Stimulated activated CD8-positive, alpha-beta memory T cell treated with anti-CD3 and anti-CD28 coated beads, Interleukin-15, amount 100 ng/mL, for 4 hours (primary cell): ENCODE measurements around the gene LRMDA.

ENCODE experiments used
- DNase-seq, 2 donors: peaks; one replicate each; pipeline ENCODE4 v3.0.0-alpha.2; 2020; ENCODE audit warnings: low read depth in 2 of 2

LRMDA gene

DNA sequence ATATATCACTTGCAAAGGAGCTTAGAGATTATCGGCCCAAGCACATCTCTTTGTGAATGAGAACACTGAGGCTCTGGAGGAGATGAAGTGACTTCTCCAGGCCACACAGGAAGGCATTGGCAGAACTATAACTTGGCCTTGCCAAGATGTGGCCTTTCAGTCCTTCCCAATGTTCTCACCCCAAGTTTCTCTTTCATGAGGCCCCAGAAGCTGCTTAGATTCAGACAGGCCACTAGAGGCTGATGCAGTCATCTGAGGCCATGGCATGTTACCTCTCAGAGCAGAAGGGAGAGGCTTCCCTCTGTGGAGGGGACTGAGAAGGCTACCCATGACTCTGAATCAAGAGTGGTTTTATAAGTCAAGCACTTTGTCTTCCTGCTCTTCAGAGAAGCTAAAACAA, 1003.7 kb downstream of the LRMDA start:
- DNase-seq, result no peak

DNA sequence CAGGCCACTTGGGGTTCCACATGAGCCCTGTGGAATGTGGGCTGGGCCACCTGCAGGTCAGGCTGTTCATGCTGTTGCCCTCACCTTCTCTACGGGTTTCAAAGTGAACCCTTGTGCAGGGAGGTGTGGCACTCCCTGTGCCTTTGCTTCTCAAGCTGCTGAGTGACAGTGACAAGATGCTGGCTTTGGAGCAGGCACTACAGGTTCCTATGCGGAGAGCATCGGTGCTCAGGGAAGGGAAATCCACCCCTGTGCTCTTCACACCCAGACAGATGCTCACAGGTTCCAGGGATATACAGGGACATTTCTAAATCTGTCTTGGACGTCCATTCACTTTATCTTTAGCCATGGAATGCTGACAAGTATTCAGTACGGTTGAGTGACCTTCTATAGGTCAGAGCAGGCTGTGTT, 1005.0 kb downstream of the LRMDA start:
- no peak for DNase-seq

DNA sequence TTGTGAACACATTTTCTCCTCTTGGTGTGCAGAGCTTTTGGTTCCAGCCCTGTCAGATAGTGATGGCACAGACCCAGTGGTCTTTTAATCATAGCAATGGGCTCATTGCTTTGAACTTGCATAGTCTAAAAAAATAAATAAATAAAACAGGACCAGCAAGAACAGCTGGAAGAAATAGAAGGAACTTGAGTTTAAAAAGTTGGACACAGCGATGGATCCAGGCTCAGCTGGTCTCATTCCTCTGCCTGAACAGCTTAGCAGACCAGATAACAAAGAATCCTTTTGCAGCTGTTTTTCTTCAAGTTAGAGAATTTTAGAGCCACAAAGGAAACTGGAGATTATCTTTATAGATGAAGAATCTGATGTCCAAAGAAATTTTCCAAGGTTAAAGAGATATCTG, 1005.6 kb downstream of the LRMDA start:
- DNase-seq, result no peak

DNA sequence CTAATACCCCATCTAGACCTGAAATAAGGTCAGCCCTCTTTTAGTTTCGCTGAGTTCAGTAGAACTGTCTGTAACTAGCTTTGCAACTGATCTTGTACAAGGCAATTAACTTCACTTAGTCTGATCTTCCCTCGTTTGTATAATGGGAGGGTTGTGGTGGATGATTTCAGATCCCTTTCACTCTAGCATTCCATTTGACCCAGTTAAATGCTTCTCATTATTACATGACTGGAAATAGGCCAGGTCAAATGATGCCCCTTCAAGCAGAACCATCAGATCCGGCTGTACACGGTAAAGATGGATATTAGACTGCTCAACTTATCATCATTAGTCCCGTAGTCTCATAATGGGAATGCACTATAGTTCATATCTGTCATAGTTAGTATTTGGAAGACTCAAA, 1009.0 kb downstream of the LRMDA start:
- no peak for DNase-seq

DNA sequence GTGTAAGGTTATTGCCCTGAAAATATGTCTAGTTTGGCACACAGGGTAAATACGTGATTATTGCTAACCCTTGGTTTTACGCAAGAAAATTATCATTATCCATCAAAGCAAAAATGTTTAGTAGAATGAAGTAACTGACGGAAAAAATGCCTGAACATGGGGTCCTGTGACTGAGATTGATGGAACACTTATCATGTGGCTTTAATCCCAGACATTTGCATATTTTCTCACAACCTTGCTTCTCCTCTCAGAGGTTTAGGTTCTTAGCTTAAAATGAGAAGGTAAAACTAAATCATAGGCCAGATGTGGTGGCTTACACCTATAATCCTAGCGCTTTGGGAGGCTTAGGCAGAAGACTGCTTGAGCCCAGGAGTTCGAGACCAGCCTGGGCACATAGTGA, 1010.7 kb downstream of the LRMDA start:
- DNase-seq, result no peak

DNA sequence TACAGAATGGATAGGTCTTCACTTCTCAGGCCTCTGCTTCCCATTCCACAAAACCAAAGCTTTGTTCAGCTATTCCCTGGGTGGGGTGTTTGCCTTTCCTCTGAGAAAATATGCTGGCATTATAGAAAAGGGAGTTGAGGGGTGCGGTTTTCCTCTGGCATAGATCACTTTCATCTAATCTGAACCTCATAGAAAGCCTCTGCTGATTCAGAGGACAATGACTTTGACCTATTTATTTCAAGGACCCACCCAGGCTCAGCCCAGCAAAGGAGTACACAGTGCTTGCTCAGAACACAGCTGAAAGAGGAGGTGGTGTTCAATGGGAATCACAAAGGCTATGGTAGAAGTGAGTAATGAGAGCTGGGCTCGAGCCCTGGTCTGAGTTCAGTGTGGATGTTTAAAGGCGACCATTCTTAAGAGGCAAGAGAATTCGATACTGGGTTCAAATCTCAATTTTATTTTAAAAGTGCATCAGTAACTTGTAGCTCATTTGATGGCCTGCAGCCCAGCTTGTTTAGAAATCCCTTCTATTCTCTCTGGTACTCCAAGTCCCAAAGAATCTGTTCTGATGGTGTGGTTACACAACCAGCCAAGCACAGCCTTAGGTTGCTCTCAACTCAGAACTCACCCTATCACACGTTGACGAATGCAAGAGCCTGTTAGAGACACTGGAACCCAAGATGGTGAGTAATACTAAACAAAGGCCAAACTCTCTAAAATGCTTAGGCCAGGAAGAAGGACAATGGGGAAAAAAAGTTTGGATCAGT, 1012.8 kb downstream of the LRMDA start:
- DNase-seq, result no peak

DNA sequence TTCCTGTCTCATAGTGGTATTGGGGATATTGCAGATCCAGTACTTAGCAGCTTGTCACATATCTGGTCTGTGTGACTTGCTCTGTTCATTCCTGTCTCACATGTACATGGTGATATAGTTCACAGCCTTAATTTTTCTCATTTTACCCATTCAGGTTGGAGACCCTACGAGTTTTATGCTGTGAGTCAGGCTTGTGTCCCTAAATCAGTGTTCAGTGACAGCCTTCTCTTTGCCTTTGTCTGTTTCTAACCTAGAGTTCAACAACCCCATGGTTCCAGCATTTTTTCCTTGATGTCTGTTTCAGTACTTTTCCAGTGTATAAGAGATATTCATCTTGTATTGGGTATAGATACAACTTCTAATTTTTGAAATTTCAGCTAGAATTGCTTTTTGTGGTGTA, 1016.2 kb downstream of the LRMDA start:
- no peak for DNase-seq

DNA sequence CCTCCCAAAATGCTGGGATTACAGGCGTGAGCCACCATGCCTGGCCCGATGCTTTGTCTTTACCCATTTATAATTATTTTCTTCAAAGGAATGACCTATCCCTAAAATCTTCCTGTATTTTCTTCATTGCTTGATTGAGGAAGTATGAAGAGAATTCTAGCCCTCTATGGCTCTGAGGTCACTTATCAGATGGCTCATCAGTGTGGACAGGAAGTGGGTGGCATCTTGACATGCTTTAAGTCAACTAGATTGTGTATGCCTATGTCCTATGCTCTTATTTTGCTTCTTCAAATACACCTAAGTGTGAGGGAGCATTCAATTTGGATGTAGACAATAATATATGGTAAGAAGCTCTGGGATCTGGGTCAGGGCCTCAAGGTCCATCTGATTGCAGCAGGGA, 1020.5 kb downstream of the LRMDA start:
- DNase-seq, result no peak

DNA sequence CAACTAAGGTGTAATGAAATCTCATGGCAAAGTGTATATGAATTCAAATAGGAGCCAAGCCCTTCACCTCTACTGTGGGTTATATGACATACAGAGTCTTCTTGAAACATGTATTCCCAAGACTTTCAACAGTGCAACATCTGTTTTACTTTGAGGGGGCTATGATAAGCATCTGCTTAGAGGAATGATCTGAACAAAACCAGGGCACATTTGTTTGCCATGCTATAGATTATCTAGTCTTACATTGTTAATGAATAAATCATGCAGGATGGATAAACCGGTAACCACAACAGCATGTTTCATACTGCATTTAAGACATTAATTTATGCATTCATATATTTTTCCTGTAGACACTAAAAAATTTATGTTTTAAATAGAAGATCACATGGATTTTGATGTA, 1021.9 kb downstream of the LRMDA start:
- DNase-seq, result no peak

DNA sequence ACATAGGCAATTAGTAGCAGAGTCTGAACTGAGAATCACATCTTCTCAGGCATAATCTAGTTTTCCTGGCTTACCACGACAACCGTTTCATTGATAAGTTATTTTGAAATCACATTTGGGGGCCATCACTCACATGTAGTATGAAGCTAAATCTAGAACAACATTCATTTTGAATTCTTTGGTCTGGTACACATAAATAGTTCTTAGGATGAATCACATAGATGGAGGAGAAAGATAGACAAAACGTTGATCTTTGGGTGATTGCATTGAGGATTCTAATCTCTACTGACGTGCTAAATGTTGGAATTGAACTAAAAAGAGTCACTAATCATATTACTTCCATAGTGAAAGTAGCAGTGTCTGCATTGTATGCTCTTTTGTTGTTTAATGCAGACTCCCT, 1022.6 kb downstream of the LRMDA start:
- no peak for DNase-seq

DNA sequence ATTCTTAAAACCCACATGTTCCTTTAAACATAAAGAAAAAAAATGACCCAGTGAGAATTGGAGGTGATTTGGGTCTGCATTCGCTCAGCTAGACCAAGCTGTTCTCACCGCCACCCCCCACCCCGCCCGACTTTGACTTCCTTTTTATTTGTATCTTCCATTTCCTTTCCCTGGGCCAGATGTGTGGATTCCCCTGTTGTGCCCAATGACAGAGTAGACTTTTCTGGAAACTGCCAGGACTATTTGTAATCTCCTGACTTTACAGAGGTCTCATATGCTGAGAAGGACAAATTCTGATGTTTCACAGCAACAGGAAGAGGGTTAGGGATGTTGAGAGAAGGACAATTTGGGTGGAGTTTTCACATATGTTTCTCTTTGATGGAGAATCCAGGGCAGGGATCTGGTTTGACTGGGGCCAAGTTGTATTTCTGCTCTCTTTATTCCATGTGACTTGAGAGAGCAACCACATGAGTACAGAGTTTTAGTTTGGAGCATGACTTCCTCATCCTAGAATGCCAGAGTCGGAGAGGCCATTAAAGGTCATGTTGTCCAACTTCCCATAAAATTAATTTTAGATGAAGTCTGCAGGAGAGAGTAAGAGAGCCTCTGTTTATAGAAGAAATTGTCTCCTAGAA, 1023.2 kb downstream of the LRMDA start:
- no peak for DNase-seq

DNA sequence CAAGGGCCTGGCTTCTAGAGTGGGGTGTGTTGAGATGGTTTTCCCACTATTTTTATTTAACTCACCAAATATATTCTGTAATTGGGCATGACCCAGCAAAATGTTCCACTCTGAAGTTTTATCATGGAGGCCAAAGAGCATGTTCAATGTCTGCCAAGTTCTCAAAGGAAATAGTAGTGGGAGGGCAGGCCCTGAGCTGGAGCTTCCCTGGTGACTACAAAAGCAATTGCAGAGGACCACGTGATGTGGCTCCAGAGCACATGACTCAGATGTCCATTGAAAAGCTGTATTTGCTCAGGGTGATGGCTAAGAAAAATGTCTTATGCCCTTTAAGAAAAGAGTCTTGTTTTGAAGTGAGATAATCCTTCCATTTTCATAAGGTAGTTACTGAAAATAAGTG, 1024.8 kb downstream of the LRMDA start:
- DNase-seq, result no peak

DNA sequence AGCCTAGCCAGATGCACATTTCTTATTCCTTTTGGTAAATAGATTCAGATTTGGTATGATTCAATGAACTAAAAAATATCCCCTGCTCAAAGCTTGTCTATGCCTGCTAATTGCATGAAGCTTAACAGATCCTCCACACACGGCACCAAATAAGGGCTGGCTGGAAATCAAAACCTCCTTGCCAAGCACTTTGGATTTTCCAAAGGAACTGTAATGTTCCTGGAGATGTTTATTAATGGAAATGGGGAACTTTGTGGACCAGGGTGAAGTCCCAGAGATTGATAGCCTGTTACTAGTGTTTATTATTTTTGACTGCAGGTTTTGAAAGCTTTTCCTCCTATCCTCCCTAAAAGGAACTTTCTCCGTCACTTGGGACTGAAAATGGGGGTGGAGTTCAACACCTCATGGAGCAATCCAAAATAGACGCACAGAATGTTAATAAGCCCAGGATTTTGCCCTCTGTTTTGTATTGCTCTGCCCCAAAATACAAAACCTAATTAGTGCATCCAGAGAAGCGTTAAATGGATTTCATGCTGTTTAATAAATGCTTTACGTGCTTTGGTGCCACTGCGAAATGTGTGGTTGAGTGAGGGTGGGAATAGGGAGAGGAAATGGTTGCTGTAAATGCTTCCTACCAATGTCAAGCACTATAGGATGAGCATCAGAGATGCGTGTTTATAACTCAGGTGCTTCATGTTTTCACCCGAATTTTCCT, 1027.7 kb downstream of the LRMDA start:
- no peak for DNase-seq

DNA sequence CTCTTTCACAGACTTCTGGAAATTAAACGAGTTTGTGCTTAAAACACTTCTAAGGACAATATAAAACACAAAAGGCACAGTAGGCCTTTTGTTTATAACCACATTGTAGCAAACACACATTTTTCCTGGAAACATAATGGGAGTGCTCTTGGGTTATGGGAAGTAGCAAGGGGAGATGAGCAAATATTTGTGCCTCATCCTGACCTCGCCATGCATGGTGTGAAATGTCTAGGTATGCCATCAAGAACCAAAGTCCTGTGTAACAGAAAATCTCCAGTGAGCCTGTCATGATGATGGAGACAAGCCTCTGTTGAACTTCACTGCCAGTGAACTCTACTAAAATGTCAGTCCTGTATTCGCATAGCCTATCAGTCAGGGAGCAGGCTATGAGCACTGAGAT, 1029.6 kb downstream of the LRMDA start:
- DNase-seq, result no peak

DNA sequence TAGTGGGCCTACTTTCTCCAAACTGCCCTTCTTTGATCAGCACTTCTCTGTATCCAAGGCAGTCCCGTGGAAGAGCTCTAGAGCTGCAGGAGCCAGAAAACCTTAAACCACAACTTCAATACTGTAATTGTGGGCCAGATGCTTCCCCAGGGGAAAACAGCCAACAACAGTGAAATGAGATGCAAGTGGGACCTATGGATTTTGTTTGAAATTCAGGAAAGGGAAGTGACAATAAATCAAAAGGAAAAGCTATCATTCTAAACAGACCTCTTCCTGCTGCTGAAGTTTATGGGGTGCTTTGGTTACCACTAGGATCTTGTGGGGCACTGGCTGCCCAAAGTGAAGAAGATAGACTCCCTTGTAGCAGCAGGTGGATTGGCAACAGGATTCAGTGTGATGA, 1031.7 kb downstream of the LRMDA start:
- DNase-seq, result no peak

DNA sequence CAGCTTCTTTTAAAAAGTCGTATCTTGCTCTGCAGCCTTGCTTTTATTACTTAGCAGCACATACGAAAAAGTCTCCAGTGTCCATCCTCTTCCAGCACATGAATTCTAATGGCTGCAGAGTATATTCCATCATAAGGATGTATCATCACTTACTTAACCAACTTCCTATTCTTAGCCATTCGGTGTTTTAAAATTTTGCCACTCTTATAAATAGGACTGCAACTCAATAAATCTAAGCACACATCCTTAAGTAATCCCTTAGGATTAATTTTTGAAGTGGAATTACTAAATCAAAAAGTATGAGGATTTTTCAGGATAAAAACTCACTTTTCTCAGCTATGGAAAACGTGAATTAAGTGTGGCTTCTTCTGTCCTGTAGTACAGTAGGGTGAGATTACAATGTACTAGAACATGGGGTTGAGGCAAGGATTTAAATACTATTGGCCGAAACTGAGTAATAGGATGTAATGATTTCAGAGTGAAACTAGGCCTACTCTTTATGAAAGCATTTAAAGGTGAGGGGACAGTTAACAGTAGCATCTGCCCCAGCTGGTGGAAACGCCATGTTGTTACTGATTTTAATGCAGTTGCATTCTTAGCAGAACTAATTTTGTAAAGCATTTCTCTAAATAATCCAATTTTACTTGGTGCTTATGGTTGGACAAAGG, 1035.5 kb downstream of the LRMDA start:
- DNase-seq, result no peak

DNA sequence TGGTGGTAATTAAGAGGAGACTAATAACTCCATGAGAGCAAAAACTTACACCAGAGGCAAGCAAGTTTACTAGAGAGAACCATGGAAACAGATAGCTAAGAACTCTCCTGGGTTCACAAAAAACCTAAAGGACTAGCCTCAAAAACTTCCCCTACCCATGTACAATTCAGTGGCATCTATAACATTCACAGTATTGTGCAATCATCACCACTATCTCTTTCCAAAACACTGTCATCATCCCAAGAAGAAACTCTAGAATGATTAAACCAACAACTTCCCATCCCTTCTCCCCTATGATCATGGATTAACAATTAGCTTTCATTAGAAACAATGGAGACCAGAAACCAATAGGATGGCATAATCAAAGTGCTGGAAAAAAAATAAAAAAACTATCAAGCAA, 1038.3 kb downstream of the LRMDA start:
- DNase-seq, result no peak

DNA sequence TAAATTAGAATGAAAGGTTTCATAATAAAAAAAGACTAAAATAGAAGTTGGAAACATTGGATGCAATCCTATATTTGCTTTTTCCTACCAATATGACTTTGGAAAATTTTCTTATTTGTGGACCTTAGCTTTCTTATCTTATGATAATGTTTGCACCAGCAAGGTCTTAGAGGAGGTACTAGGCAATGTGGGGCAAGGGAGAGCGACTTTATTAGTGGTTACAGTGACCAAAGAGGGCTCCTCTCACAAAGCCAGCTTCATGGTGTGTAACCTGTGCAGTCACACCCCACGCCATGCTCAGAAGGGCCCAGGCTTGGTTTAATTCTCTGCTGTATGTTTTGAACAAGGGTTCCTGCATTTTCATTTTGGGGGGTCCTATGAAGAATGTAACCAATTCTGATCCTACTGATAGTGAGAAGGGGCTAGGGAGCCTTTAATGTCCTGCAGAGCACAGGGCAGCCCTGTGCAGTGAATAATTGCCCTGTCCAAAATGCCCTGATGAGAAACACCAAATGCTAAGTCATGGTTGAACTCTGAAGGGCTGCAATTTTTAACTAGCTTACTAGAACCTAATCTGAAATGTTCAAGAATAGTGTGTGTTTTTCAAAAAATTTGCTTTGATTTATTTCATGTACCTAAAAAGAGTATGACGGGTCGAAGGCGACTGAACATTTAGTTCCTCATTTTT, 1047.8 kb downstream of the LRMDA start:
- DNase-seq, result no peak

DNA sequence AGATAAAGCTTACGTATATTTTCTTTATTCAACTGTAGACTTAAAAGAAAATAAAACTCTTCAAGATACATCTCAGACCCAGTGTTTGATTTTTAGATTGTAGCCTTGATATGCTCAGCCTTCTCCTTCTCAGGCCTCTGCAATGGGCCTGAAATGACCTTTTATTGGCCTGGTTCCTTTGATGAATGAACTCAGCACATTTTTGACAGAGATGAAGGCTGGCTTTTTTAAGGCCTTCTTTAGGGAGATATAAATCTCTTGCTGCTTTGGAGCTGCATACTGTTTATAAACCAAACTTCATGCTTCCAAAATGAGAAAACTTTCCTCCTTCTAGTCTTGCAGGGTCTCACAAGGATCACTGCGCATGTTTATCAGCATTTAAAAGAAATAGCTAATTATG, 1049.8 kb downstream of the LRMDA start:
- no peak for DNase-seq

DNA sequence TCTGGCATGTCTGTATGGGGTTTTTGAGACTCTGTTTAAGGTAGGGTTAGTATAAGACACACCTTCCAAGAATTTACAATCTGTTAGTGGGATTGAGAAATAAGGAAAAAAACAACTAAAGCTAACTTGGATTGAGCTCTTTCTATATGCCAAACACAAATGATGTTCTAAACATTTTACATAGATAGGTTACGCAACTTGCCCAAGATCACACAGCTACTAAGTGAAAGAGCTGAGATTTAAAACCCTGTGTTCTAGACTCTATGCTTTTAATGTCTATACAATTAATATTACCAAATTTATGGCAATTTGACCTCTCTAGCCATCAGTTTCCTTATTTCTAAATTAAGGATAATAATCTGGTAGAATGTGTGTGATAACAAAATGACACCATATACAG, 1056.2 kb downstream of the LRMDA start:
- no peak for DNase-seq

DNA sequence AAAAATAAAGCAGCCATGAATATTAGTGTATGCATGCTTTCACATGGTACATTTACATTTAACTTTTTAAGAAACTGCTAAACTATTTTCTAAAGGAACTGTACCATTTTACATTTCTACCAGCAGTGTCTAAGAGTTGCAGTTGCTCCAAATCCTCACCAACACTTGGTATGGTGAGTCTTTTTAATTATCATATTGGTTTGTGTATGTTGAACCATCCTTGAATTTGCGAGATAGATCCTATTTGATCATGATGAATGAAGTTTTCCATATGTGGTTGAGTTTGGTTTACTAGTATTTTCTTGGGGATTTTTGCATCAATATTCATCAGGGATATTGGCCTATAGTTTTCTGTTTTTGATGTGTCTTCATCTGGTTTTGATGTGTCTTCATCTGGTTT, 1057.2 kb downstream of the LRMDA start:
- no peak for DNase-seq

DNA sequence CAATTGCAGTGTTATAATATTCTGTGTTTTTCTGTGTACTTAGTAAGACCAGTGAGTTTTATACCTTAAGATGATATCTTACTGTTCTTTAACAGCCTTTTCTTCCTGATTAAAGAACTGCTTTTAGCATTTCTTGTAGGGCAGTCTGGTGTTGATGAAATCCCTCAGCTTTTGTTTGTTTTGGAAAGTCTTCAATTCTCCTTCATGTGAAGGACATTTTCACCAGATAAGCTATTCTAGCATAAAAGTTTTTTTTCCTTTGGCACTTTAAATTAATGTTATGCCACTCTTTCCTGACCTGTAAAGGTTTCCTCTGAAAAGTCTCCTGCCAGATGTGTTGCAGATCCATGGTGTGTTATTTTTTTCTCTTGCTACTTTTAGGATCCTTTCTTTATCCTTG, 1059.8 kb downstream of the LRMDA start:
- DNase-seq, result no peak
